HCEC 1CT (cell line): ENCODE results near the gene PGR.
"Not testable (repeated sequence)": the region's sequence is repeated elsewhere in the genome, so short reads cannot be mapped to it uniquely, and the experiment has no call there.

ENCODE experiments used
- DNase-seq: peaks from one replicate; pipeline ENCODE4 v3.0.0-alpha.2; 2017

The PGR gene

DNA sequence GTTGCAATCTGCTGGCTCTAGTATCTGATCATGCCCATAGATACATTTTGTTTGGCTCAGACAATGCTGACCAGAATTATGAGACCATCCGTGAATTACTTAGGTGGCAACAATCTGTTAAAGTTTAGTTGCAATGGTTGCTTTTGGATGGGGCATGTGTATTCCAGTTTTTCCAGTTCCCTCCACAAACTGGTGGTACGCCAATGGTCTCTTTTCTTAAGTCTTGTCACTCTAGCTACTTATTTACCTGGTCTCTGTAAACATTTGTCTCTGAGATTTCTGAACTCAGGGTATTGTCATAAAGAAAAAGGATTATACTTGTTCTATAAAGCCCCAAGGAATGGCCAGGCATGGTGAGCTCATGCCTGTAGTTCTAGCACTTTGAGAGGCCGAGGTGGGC is 65.9 kb downstream of the PGR start:
- DNase-seq = no peak

DNA sequence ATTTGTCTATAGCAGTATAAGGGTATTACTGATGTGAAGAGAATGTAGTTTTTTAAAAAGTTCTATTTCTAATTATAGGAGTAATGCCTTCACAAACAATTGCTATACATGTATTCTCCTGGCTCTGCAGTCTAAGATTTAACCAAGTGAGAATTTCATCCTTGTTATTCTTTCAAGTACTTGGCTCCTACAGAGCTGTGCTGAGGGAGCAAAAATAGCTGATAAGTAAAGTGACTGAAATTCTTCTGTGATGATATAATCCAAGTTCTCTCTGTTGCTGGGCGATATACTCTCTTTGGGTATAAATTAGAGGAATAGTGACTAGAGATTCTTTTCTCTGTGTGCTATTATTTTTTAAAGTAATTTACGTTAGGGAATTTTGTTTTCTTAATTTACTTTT is 68.0 kb downstream of the PGR start:
- DNase-seq = no peak

DNA sequence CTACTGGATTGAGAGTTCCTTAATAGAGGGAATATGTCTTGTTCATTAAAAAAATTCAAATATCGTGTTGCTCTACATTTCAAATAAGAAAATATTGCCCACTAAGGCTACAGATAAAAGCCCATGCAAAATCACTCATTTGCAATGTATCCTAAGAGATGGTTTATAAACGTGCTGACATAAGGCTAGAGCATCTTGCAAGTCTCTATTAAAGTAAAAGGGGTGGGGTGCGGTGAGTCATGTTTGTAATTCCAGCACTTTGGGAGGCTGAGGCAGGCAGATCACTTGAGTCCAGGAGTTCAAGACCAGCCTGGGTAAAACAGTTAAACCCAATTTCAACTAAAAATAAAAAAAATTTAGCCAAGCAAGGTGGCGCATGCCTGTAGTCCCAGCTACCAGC is 70.3 kb downstream of the PGR start:
- DNase-seq = no peak

DNA sequence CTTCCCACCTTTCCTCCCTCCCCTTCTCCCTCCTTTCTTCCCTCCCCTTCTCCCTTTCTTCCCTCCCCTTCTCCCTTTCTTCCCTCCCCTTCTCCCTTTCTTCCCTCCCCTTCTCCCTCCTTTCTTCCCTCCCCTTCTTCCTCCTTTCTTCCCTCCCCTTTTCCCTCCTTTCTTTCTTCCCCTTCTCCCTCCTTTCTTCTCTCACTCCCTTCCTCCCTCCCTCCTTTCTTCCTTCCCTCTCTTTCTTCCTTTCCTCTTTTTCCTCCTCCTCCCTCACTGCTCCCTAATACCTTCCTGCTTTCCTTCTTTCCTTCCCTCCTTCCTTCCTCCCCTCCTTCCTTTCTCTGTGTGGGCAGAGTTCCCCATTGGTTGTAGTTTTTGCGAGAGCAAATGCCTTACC is 76.1 kb downstream of the PGR start:
- no peak for DNase-seq

DNA sequence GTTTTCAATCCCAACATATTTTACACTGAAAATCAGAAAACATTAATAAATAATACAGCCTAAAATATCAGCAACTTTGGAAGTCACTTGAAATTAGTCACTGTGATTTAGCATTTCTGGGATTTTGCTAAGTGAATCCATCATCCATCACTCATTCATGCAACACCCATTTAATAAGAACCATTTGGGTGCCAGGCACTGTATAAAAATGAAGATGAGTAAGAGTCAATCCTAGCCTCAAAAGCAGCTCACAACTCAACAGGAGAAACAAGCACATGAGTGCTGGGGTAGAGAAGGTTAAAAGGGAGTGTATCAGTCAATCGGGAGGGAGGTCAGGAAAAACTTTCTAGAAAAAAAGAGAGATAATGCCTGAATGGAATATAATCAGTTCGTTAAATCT is 77.9 kb downstream of the PGR start:
- DNase-seq = no peak

DNA sequence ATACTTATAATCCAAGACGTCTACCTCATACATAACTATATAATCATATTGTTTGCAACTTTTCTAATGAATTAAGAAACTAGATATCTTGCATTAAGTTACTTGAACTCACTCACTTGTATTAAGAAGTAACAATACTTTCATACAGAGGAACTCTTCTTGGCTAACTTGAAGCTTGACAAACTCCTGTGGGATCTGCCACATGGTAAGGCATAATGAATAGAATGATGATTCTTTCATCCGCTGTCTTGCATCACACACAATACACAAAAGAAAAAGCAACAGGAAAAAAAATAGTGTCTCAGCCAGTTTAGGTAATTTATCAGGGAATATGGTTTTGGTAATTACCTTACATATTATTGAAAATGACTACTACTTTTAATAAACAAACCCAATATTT is 79.8 kb downstream of the PGR start:
- no peak for DNase-seq

DNA sequence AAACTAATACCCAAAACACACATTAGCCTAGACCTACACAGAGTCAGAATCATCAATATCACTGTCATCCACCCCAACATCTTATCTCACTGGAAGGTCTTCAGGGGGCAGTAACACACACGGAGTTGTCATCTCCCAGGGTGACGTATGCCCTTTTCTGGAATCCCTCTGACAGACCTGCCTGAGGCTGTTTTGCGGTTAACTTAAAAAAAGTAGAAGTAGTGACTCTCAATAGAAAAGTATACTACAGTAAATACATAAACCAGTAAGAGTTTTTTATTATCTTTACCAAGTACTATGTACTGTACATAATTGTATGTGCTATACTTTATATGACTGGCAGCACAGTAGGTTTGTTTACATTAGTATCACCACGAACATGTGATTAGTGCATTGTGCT is 80.5 kb downstream of the PGR start:
- no peak for DNase-seq

DNA sequence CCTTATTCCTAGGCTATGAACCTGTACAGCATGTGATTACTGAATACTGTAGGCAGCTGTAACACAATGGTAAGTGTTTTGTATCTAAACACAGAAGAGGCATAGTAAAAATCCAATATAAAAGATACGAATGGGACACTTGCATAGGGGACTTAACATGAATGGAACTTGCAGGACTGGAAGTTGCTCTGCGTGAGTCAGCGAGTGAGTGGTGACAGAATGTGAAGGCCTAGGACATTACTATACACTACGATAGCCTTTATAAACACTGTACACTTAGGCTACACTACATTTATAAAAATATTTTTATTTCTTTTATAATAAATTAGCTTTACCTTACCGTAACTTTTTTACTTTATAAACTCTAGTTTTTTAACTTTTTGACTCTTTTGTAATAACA is 81.1 kb downstream of the PGR start:
- no peak for DNase-seq

DNA sequence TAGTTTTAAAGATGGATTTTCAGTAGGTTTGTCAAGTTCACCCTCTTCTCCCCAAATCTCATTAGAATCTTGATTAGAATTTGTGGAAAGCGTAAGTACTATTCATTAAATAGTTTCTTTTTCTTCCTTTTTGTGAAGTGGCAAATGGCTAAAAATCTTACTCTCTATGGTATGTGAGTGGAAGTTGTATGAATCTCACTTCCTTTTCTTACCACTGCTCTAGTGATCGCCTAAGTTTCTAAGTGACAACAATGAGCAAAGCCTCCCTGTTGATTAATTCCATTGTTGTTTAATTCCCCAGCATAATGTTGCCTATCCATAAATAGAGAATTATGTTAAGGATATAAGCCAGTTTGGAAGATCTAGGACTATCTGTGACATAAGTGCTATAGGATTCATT is 82.7 kb downstream of the PGR start:
- no peak for DNase-seq

DNA sequence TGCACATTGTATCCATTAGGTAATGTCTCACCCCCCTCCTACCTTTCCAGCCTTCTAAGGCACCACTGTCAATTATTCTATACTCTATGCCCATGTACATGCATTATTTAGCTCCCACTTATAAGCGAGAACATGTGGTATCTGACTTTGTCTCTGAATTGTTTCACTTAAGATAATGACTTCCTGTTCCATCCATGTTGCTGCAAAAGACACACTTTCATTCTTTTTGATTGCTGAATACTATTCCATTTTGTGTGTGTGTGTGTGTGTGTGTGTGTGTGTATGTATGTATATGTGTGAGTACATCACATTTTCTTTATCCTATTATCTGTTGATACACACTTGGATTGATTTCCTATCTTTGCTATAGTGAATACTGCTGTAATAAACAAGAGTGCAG is 84.2 kb downstream of the PGR start:
- DNase-seq = no peak

DNA sequence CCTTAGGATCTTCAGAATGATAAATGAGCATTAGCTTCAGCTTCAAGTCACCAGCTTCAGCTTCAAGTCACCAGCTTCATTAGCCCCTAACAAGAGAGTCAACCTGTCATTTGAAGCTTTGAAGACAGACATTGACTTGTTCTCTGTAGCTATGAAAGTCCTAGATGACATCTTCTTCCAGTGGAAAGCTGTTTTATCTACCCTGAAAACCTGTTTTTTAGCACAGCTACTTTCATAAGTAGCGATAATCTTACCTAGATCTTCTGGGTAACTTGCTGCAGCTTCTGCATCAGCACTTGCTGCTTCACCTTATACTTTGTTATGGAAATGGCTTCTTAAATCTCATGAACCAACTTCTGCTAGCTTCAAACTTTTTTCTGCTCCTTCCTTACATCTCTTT is 85.7 kb downstream of the PGR start:
- no peak for DNase-seq

DNA sequence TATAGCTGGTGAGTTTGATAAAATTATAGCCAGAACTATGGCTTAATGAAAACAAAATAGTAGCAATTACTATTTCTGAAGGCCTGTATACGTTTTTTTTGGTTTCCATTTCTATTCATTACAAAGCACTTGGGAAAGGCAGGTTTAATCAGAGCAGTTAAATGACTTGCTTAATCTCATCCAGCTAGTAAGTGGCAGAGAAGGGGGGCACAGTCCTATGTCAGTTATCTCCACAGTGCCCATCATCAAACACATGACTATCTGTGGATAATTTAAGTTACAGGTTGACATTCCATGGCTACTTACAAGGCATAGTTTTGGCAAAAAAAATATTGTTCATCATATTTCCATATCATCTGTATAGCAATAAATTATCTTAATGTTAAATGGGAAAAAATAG is 93.7 kb downstream of the PGR start:
- no peak for DNase-seq

DNA sequence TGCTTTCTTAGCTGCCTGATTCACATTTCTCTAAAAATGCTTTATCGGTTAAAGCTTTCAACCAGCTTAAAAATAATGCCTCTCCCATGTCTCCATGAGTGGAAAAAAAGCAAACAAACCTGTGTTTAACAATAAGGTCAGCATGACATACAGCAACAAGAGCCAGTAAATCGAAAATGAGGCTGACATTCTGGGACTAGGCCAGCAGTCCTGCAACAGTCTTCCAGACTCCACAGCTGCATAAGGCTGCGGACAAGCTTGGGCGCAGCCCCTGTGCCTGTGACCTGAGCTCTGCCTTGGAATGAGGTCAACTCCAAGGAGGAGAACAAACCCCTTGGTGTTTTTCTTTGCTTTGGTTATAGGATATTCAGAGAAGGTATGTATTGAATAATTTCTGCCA is 95.5 kb downstream of the PGR start:
- DNase-seq = no peak

DNA sequence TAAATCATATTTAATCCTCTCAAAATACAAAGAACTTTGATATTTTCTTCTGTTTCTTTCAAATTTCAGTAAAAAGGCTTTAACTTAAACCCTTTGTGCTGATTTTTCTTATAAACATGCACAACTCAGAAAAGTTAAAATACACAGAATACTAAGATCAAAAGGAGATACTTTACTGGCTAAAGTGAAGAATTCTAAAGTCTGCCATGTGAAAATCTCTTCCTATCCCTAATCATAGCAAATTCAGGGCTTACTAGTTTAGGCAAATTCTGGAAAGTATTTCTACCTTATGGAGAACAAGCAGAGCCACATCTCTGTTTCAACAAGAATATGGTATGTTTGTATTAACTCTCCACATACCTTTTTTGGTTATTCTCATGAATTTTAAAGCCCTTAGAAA is 96.6 kb downstream of the PGR start:
- no peak for DNase-seq

DNA sequence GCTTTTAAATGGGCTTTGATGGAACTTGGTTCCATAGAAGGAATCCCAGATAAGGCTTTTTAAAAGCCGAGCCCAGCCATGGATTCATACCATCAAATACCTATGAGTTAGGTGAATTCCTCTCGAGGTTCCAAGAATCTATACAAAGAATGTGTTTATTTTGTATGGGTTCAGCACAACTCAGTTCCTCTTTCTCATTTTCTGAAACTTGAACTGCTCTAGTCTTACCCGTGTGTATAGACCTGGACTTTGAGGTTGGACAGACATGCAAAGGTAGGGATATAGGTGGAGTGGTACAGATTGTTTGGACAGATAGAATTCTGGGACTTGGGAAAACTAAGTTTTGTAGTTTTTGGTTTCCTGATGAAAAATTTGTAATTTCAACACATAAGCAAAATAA is 97.9 kb downstream of the PGR start:
- no peak for DNase-seq

DNA sequence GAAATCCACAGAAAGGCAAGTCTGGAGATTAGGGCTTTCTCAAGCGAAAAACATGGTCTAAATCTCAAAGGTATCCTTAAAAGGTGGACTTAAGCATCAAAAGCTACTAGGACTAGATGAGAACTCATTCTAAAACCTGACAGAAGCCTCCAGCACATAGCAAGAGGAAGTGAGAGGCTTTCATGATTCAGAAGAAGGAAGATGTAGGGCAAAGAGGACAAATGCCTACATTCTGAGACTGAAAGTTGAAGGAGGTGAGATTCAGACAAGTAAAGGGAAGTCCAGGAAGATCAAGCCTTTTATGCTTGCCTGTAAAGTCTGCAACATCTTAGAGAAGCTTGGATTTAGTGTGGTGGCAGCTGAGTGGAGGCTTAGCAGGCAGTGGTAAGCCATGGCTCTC is 98.9 kb downstream of the PGR start:
- no peak for DNase-seq

DNA sequence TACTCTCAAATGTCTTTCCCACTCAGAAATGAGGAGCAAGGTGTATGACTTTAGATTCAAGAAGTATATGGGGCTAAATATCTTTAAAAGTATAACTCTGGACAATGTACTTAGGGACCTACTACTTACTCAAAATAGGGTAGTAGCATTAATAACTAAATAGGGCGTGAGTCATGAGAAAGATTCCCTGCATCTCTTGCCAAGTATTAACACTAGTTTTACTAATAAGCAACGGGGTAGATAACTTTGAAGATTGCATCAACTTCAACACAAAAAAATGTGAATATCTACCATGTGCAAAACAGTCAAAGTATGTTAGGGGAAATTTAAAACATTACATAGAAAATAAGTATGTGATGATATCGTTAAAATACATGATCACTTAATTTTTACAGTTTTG is 99.6 kb downstream of the PGR start:
- no peak for DNase-seq

DNA sequence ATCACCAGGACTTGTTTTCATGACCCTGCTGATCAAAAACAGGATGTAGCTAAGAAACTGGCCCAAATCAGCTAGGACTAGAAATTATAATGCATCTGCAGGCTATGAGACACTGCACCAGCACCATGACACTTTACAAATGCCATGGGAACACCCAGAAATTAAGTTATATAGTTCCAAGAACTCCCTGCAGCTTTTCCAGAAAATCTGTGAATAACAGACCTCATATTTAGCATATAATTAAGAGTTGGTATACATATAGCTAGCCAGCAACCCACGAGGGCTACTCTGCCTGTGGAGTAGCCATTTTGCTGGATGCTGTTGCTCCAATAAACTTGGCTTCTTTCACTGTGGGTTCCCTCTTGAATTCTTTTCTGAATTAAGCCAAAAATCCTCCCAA is 101.0 kb downstream of the PGR start:
- no peak for DNase-seq

DNA sequence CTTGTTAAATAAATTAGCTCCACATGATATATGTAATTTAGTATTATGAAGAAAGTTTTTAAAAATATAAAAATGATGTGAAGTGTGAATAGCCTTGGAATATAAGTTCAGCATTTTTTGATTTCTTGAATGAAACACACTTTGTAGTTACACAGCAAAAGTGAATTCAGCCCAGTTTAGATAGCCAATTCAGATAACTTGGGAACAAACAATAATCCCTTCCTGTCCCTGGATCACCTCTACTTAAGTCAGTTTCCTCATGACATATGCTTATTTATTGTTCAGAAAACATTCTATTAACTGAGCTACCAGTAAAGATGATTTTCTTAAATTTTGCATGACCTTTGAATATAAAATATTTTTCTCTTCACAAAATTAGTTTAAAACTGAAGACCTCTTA is 107.4 kb downstream of the PGR start:
- DNase-seq = no peak

DNA sequence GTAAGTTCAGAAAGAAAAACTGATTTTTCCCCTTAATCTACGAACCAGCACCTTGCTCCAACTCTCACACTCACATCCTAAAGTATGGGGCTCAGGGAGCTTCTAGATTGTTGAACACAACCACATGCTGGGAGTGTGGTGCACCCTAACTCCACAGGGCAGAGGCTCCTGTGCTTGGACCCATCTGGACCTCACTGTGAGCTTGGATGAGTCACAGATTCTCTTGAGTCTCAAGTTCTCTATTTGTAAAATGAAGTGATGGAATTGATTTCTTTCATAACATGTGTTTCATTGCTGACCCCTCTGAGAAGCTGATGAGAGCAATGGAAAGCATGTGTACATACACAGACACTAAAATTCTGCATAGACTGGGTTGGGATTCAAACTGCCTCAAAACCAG is 109.7 kb downstream of the PGR start:
- DNase-seq = no peak

DNA sequence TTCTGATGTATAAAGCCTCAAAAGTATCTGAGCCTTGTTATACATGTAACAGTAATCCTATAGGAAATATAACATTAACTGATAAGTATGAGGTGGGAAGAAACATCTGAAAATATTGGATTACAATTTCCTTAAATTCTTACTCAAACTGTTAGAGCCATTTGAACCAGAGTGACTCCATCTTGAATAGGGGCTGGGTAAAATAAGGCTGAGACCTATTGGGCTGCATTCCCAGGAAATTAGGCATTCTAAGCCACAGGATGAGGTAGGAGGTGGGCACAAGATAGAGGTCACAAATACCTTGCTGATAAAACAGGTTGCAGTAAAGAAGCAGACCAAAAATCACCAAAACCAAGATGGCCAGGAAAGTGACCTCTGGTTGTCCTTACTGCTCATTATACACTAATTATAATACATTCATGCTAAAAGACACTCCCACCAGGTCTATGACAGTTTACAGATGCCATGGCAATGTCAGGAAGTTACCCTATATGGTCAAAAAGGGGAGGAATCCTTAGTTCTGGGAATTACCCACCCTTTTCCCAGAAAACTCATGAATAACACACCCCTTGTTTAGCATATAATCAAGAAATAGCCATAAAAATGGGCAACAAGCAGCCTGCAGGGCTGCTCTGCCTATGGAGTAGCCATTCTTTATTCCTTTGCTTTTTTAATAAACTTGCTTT is 114.9 kb downstream of the PGR start:
- DNase-seq = no peak

DNA sequence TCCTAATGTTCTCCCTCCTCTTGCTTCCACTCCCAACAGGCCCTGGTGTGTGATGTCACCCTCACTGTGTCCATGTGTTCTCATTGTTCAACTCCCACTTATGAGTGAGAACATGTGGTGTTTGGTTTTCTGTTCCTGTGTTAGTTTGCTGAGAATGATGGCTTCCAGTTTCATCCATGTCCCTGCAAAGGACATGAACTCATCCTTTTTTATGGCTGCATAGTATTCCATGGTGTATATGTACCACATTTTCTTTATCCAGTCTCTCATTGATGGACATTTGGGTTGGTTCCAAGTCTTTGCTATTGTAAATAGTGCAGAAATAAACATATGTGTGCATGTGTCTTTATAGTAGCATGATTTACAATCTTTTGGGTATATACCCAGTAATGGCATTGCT is 115.9 kb downstream of the PGR start:
- not testable (repeated sequence) for DNase-seq

DNA sequence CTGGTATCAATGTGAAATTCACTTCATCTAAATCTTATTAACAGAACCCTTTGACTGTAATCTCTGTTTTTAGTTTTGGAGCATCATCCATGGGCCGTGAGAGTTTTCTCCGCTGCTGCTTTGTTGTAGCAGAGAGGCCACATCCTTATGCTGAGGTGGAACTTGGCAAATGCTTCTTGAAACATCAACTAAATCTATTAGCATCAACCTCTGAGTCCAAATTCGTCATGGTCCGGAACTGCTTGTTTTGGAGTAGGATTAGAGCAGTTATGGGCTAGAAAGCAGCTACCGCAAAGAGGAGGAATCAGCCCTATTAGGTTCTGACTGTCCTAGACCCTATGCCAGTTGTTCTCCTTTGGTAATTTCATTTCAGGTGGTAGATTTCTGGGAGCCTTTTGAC is 117.7 kb downstream of the PGR start:
- no peak for DNase-seq

DNA sequence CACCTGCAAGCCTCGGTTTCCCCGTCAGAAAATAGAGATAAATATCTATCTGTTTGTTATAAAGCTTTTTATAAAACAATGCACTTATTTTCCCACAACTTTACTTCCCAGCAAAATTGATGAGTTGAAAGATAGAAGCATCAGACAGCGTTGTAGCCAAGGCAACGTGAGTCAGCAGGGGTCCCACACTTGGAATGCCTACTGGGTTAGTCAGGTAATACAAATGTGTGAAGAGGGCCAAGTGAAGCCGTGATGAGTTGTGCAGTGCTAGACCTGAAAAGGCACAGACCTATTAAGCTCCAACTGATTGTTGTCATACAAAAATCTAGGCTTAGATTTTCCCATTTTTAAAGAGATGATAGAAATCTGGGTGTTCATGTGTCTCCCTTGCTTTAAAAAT is 118.7 kb downstream of the PGR start:
- DNase-seq = no peak

DNA sequence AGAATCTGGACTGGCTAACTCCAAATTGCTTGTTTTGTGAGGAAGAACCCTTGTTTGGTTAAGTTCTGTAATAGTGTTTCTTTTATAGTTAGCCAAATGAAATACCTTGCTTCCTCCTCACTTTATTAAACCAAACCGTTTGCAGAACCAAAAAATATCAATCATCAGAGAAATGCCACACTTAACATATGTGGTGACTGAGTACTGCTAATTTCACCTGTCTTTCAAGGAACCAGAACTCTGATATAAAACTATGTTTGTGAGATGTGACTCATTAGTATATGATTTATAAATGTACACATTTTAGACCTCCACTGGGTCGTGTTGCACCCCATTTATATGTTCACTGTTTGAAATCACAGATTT is 119.9 kb downstream of the PGR start:
- no peak for DNase-seq
